ENCODE data around the gene PRTG.

Gene PRTG

GRCh38 chr15:55714064-55714463 is 28.9 kb downstream of the PRTG start:
- no peaks in the 10 kb centered on the region for H3K4me1 ChIP-seq (ENCODE audit: low read length)
- H3K79me2 ChIP-seq (ENCODE audit: low read length), result no peaks in the 10 kb centered on the region

DNA sequence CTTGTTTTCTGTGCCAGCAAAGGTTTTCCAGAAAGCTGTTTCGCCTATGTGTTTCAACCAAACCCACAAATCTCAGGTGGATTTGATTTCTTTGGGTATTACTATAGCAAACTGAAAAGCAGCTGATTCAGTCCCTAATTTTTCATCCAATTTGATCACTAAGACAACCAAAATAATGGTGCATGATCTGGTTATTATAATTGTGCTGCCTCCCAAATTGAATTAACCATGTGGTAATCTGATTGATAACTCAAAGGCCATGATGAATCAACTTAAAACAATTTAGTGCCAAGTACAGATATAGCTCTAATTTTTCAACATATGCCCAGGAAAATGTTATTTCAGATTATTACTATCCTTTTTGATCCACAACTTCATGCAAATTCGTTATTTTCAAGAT is 30.6 kb downstream of the PRTG start:
- no peaks in the 10 kb centered on the region for H3K9me3 ChIP-seq (ENCODE audit: insufficient read depth, low read length)
- H2AFZ ChIP-seq (ENCODE audit: low read depth, low read length), result no peak overlapping the region
- H3K36me3 ChIP-seq (replicated peaks; ENCODE audit: low read depth, low read length), result no peaks in the 10 kb centered on the region
- H3K9ac ChIP-seq (ENCODE audit: low read length), result no peak overlapping the region
- no peak for TF ChIP-seq EZH2phosphoT487 (IDR thresholded peaks at IDR 0.05; ENCODE audit: low read depth)
- TF ChIP-seq, protein P1, sequence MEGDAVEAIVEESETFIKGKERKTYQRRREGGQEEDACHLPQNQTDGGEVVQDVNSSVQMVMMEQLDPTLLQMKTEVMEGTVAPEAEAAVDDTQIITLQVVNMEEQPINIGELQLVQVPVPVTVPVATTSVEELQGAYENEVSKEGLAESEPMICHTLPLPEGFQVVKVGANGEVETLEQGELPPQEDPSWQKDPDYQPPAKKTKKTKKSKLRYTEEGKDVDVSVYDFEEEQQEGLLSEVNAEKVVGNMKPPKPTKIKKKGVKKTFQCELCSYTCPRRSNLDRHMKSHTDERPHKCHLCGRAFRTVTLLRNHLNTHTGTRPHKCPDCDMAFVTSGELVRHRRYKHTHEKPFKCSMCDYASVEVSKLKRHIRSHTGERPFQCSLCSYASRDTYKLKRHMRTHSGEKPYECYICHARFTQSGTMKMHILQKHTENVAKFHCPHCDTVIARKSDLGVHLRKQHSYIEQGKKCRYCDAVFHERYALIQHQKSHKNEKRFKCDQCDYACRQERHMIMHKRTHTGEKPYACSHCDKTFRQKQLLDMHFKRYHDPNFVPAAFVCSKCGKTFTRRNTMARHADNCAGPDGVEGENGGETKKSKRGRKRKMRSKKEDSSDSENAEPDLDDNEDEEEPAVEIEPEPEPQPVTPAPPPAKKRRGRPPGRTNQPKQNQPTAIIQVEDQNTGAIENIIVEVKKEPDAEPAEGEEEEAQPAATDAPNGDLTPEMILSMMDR (IDR thresholded peaks at IDR 0.05; ENCODE audit: low read depth, low read length), result no peak
- H3K27ac ChIP-seq (ENCODE audit: low read length), result no peak overlapping the region
- H3K79me2 ChIP-seq (ENCODE audit: low read length), result no peaks in the 10 kb centered on the region
- H3K4me3 ChIP-seq (ENCODE audit: low read length), result no peak overlapping the region
- H3K4me1 ChIP-seq (ENCODE audit: low read length), result no peaks in the 10 kb centered on the region
- no peak overlapping the region for H3K4me2 ChIP-seq (ENCODE audit: low read length)
- H3K27me3 ChIP-seq (ENCODE audit: low read depth, low read length), result no peaks in the 10 kb centered on the region; the same call in 1 of the 2 replicates
- H4K20me1 ChIP-seq (ENCODE audit: insufficient read depth, low read length), result no peaks in the 10 kb centered on the region

More at GRCh38 chr15:55714064-55714463, 28.9 kb downstream of the PRTG start:
- Histone ChIP-seq H3K4me2 (ENCODE audit: low read length) (no peak overlapping the region), H3K36me3 (replicated peaks; ENCODE audit: low read depth, low read length) (no peaks in the 10 kb centered on the region), H4K20me1 (ENCODE audit: insufficient read depth, low read length) (no peaks in the 10 kb centered on the region), H3K9ac (ENCODE audit: low read length) (no peak overlapping the region), H3K27me3 (ENCODE audit: low read depth, low read length) (no peaks in the 10 kb centered on the region; the same call in 1 of the 2 replicates), H3K9me3 (ENCODE audit: insufficient read depth, low read length) (no peaks in the 10 kb centered on the region), H2AFZ (ENCODE audit: low read depth, low read length) (no peak overlapping the region), H3K4me3 (ENCODE audit: low read length) (no peak overlapping the region), H3K27ac (ENCODE audit: low read length) (no peak overlapping the region)
- TF ChIP-seq, protein P1 (IDR thresholded peaks at IDR 0.05; ENCODE audit: low read depth, low read length), result no peak
- no peak for TF ChIP-seq EZH2phosphoT487 (IDR thresholded peaks at IDR 0.05; ENCODE audit: low read depth)

DNA sequence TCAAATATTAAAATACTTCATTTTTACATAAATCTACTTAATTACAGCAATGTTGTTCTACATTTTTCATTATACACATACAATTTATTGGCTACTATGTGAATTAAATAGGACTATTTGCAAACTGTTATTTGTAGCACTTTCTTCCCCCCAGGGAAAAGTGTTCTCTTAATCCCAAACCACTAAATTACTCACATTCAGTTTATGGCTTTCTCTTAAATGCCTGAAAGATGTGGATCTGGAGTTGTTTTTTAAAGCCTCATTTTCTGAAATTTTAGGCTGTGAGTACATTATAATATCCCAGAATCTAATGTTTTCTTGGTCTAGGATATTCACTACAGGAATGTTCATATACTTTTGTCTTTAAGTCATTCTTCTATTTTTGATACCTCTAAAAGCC is 32.7 kb downstream of the PRTG start:
- H3K4me3 ChIP-seq (ENCODE audit: low read length), result no peak overlapping the region
- H3K27ac ChIP-seq (ENCODE audit: low read length), result no peak overlapping the region
- H3K9me3 ChIP-seq (ENCODE audit: insufficient read depth, low read length), result no peaks in the 10 kb centered on the region
- no peaks in the 10 kb centered on the region for H3K4me1 ChIP-seq (ENCODE audit: low read length)
- no peak overlapping the region for H3K9ac ChIP-seq (ENCODE audit: low read length)
- no peaks in the 10 kb centered on the region for H3K36me3 ChIP-seq (replicated peaks; ENCODE audit: low read depth, low read length)
- no peaks in the 10 kb centered on the region; the same call in 1 of the 2 replicates for H3K27me3 ChIP-seq (ENCODE audit: low read depth, low read length)
- no peaks in the 10 kb centered on the region for H4K20me1 ChIP-seq (ENCODE audit: insufficient read depth, low read length)
- H3K4me2 ChIP-seq (ENCODE audit: low read length), result no peak overlapping the region
- TF ChIP-seq EZH2phosphoT487 (IDR thresholded peaks at IDR 0.05; ENCODE audit: low read depth), result no peak
- TF ChIP-seq, protein P1 (IDR thresholded peaks at IDR 0.05; ENCODE audit: low read depth, low read length), result no peak
- H2AFZ ChIP-seq (ENCODE audit: low read depth, low read length), result no peak overlapping the region
- H3K79me2 ChIP-seq (ENCODE audit: low read length), result no peaks in the 10 kb centered on the region

- Histone ChIP-seq H3K4me3 (ENCODE audit: low read length) (no peak overlapping the region), H2AFZ (ENCODE audit: low read depth, low read length) (no peak overlapping the region), H3K4me2 (ENCODE audit: low read length) (no peak overlapping the region), H3K27ac (ENCODE audit: low read length) (no peak overlapping the region), H3K9ac (ENCODE audit: low read length) (no peak overlapping the region), H3K79me2 (ENCODE audit: low read length) (no peaks in the 10 kb centered on the region), H4K20me1 (ENCODE audit: insufficient read depth, low read length) (no peaks in the 10 kb centered on the region), H3K9me3 (ENCODE audit: insufficient read depth, low read length) (no peaks in the 10 kb centered on the region), H3K27me3 (ENCODE audit: low read depth, low read length) (no peaks in the 10 kb centered on the region), H3K36me3 (replicated peaks; ENCODE audit: low read depth, low read length) (no peaks in the 10 kb centered on the region), H3K4me1 (ENCODE audit: low read length) (no peaks in the 10 kb centered on the region)
- TF ChIP-seq, protein P1 (IDR thresholded peaks at IDR 0.05; ENCODE audit: low read depth, low read length), result no peak
- TF ChIP-seq EZH2phosphoT487 (IDR thresholded peaks at IDR 0.05; ENCODE audit: low read depth), result no peak
These were observed 33.5 kb downstream of the PRTG start for GRCh38 chr15:55709458-55709857.

All from OCI-LY3 (cell line).